ENCODE measurements around the gene GRID1.

Gene GRID1

DNA sequence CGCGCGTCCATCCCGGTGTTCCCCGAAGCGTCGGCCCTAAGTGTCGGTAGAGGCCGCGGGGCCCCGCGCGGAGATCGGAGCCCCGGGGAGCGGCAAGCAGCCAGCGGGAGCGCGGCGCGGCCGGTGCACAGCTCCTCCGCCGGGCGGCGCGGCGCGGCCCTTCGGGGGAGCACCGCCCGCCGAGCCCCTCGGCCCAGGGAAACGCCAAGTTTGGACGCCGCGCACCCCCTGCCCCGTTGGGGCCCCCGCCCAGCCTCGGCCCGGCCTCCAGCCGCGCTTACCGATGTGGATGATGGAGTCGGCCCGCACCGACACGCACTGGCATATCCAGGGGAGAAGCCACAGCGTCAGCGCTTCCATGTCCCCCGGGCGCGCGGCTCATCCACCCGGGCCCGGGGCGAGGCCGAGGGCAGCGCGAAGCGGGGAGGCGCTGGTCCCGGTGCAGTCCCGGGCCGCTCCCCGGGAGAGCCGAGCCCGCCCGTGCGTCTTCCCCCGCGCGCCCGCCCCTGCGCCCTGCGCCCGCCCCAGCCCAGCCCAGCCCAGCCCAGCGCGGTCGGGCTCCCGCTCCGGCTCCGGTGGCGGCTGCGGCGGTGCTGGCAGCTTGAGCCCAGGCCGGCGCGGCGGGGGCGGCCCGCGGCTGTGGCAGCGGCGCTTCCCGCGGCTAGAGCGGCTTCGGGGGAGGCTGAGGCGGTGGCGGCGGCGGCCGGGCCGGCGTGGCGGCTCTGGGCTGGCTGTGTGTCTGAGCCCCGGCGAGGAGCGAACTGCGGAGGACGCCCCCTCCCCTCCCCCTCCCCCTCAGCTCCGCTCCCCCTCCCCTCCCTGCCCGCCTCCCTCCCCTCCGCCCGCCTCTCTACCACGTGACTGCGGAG is at the start of gene GRID1:
TSS of gene GRID1 (minus strand) at position 763 of the 869 bp plus-strand sequence.
- peak in 1 of 2 donors; percentile 20 for DNase-seq

DNA sequence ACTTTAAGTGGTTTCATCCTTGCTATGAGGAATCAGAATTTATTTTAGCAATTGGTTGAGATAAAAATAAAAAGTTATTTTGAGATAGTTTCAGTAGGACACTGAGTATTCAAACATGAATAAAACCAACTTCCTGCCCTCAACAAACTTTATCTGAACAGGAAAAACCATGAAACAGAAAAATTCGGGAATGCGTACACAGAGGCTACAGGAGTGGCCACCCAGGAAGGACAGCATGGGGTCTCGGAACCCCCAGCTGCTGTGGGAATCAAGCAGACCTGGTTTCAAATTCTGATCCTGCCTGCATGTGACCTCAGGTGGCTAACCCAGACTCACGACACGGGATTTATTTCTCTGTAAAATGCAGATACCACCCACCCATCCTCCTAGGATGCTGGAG is 49.0 kb upstream of the GRID1 start:
- DNase-seq, result no peak

DNA sequence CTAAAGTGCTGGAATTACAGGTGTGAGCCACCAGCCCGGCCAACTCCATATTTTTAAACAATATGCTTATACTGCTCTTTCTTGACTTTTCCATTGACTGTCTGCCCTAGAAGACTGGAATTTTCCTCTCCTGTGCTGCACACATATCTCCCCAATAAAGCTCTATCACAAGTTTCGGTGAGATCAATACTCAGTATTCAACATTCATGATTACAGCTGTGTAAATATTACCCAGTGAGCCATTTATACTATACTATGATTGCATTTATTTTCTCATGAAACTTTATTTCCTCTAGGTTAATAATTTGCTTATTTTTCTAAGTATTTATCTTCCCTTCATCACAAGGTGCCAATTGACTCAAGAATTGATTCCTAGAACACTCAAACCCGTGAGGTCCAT is 48.5 kb upstream of the GRID1 start:
- DNase-seq, result no peak

DNA sequence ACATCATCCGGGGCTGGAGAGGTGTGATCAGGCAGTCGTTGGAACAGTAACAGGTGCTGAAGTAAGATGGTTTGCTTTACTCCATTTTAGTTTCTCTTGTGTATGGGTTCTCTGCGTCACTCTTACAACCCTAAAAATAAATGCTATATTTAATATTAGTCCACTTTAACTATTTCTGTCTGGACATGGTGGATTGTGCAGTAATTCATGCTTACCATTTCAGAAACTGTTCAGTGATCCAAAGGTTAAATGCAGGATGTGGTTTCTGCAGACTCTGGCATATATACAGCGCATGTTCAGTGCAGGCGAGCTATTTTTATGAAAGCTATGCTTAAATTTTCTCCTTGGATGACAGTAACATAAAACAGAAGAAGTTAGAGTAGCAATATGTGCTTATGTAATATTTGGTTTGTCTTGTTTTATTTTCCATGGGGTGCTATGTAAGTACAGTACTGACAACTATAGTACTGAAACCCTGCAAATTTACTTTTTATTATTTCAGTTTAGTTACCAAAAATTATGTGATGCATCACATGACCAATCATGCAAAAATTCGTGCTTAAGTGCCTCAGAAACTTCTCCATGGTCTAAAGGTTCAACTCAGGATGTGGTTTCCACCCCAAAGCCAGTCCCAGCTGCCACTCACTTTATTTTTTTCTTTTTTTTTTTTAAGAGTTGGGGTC is 46.6 kb upstream of the GRID1 start:
- DNase-seq, result no peak

DNA sequence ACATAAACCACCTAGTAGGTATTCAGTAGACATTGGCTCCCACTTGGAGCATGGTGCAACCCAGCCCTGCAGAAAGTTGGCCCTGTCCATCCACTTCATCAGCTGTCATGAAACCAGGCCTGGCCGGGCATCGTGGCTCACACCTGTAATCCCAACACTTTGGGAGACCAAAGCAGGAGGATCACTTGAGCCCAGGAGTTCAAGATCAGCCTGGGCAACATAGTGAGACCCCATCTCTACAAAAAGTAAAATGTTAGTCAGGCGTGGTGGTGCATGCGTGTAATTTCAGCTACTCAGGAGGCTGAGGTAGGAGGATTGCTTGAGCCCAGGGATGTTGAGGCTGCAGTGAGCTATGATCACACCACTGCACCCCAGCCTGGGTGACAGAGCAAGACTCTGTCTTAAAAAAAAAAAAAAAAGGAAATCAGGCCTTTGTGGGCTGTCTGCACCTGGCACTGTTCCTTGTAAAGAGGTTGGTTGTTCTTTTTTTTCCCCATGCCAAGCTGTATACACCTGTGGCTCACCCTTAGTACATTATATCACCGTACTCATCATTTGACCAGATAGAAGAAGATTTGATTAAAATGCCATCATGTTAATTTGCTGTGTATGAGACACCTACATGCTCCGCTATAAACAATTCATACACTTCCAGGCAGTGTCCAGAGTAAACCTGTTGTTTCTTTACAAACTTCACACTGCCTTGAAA is 45.4 kb upstream of the GRID1 start:
- DNase-seq, result no peak

DNA sequence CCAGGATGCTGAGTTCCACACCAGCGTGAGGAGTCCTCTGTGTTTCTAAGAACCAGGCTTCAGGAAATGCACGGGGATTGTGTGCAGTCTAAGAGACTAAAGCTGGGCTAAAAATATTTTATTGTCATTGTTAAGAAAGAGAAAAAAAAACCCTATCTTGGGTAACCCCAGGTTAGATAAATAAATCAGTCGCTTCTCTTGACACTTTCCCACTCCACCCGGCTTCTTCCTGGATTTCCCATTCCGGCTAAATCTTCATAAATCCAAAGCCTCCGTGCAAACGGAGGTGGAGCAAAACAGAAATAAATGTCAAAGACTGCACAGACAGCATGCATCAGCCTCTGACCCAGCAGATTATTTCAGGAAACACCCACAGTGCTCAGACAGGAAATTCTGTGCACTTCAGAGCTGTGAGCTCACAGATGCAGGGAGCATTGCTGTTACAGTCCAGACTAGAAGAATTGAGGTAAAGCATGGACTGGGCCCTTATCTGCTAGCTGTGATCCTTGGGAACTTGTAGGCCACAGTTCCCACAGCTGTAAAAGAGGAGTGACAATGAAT is 44.8 kb upstream of the GRID1 start:
- DNase-seq, result peak; percentile 36 to 48

DNA sequence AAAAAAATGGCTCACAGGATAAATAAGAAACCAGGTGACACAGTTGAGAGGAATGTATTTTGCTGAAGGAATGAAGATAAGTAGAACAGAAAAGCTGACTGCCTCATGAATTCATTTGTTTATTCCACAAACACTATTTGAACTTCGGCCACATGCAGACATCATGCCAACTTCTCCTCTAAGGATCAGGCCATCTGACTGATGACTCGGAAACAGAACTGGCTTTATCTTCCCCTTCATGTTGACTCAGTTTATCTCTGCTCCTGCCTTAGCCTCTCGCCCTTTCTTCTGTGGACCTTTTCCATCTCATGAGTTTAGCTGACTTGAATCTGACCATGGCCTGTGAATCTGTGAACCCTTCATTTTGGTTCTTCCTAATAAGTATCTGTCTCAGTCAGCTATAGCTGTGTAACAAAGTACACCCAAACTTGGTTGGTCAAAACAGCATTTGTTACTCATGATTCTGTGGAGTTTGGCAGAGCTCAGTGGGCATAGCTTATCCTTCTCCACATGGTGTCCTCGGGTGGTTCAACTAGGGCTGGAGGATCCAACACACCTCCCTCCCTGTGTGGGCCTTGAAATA is 44.0 kb upstream of the GRID1 start:
- no peak for DNase-seq

DNA sequence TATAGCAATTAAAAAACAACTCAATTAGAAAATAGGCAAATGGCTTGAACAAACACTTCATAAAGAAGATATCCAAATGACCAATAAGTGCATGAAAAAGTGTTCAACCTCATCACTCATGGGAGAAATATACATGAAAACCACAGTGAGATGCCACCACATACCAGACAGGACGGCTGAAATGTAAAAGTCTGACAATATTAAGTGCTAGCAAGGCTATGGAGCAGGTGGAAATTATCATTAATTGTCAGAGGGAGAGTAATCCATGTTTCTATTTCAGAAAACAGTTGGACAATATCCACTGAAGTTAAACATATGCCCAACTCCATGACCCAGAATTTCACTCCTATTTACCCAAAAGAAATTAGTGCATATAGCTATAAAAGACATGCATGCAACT is 42.6 kb upstream of the GRID1 start:
- no peak for DNase-seq

DNA sequence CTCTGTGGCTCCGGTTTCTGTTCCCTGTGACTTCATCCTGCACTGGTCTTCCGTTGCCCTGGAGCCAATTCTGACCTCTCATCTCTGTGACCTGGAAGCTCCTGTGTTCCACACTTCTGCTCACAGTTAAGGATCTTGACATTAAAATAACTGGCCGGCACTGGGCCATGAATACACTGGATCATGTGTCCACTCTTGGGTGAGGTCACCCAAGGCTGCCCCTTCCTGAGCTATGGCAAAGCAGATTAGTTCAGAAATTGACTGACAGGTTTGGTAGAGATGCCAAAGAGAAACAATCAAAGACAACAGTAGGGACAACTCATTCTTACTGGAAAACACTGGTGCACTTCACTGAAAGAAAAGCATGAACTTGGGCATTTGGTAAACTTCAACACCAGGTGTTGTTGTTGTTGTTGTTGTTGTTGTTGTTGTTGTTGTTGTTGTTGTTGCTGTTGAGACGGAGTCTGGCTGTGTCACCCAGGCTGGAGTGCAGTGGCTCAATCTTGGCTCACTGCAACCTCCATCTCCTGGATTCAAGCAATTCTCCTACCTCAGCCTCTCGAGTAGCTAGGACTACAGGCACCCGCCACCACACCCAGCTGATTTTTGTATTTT is 36.7 kb upstream of the GRID1 start:
- no peak for DNase-seq

DNA sequence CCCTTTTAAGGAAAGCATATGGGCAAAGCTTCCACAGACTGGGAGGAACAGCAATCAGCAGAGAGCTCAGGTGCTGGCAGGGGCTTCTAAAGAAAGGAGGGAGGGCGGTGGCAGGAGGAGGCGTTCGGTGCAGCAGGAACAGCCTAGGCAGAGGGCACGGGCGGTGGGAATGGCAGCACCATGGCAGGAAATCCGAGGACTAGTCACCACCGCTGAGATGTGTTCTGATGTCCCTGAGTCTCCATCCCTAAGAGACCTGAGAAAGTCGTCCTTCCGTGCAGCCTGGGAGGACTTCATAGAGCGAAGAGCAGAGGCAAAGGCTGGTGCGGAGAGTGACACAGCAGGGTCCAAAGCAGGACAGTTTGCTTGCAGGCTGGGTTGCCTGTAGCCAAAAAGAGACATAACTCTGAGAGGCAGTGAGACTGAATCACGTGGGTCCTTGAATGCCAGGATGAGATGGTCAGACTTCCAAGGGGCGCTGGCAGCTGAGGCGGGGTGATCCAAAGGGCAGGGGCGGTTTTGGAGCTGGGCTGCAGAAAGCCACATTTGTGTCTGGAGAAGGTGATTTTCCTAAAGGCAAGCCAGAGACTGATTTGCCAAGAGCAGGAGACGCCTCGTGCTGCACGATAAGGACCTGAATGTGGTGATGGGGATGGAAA is 35.8 kb upstream of the GRID1 start:
- no peak for DNase-seq

DNA sequence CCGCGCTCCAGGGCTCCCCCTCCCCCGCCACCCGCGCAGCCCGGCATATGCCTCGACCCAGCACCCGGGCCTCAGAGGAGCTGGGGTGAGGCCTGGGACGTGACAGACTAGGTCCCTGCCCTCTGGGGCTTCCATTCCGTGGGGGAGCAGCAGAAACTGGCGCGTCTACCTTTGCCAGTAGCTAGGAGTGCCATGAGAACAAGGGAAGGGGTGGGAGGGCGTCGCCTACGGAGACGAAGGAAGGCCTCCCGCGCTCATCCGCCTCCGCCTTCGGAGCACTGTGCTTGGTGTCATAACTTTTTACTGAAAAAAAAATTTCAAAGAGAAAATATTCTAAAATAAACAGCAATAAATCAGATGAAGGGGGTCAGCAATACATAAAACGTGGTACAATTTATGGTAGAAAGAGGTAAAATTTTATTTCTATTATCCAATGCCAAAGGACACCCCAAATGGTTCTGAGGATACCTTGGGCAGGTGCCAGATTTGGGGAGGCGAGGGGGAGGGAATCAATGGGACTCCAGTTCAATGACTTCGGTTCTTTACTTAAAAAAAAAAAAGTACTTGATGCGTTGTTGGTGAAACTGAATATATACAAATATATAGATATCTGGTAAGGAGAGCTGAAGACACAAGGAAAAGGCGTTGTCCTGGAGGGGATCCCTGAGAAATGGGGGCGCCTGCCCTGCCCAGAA is 35.1 kb upstream of the GRID1 start:
- peak; percentile 57 to 70 for DNase-seq

DNA sequence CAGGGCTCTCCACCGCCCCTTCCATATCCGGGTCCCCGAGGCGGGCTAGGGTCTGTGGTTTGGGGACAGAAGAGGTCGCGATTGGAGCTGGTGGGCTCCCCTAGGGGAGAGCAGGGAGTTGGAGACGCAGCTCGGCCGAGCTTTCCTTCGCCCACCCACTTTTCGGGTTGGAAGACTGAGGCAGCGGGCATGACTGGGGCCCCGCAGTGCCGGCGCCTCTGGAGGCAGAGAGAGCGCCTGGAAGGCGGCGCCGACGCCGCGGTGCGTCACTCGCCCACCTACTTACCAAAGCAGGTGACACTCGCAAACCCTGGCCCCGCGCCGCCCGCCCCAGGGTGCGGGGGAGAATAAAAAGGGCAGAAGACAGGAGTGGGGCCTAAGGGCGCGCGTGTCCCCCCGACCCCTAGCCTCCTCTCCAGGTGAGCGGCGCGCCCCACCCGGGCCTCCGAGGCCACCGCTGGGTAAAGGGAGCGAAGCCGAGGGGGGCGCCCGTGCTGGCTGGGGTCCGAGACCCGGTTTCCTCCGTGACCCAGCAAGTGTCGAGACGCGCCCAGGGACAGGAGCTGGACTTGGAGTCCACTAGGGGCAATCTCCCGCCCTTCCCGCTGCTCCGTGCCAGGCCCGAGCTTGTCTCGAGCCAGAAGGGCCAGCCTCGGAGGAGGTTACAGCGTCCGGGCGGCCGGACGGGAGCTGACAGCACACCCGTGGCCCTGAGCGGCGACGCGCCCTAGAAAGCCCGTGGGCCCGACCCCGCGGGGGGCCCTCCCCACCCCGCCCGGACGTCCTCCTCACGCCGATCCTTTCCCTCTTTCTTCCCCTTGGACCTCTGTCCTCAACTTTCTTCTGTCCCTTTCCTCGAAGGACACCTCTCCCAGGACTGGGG is 34.4 kb upstream of the GRID1 start:
- DNase-seq, result peak; percentile 79 to 81

DNA sequence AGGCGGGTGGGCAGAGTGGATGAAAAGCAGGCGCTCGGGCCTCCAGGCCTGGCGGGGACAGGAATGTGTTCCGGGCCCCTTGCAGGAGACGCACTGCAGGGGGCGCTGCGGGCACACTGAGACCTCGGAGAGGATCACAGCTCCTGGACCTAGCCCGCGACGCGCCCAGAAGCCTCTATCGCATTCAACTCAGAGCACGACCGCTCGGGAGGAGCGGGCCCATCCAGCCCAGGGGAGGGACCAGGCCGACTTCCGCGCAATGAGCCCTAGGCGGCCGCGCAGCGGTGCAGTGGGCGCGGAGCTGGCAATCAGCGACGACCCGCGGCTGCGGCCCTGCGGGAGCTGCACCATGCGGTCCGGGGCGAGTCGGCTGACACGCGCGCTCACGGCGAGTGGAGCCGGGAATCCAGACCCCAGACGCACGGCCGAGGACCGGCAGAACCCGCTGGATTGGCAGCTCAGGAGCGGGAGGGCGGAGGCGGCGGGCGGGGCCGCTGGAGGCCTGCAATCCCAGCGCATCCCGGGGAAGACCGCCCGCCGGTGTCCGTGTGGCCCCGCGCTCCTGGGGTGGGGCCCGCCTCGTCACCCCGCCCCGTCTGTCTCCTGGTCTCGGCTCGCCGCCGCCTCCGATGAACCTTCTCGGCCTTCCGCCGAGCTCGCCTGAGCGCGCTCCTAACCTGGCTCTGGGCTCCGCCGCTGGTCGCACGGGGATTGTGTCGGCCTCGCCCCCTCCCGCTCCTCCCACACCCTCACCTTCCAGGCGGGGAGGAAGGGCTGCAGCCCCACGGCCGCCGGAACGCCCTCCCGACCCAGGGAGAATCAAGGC is 33.5 kb upstream of the GRID1 start:
- DNase-seq, result peak; percentile 94 to 96

DNA sequence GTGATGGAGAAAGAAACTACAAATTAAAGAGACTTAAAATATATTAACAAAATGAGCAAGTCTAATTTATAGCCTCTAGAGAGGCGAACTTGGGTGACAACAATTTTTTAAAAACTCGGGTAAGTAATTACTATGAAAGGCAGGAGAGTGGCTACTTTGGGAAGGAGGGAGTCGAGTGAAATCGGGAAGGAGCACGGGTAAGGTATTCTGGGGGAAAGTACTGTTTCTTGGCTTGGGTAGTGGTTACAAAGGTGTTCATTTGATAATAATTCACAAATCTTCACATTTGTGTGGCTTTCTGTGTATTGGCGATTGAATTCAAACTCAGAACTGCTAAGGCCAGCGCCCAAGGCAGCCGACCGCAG is 32.9 kb upstream of the GRID1 start:
- no peak for DNase-seq

DNA sequence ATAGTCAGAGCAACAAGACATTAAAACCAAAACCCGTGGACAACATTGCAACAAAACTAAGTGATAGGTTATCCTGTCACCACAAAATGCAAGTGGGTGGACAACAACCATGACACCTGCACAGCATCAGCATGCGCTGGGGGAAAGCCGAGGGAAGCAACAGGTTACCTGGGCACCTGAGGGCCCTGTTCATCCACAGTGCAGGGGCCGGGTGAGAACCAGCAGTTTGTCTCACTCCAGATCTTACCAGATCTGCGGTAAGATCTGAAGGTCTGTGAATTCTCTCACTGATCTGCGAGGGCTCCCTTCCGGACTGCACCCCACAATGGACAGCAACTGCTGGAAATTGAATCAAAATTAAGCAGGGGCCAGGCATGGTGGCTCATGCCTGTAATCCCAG is 30.5 kb upstream of the GRID1 start:
- no peak for DNase-seq

DNA sequence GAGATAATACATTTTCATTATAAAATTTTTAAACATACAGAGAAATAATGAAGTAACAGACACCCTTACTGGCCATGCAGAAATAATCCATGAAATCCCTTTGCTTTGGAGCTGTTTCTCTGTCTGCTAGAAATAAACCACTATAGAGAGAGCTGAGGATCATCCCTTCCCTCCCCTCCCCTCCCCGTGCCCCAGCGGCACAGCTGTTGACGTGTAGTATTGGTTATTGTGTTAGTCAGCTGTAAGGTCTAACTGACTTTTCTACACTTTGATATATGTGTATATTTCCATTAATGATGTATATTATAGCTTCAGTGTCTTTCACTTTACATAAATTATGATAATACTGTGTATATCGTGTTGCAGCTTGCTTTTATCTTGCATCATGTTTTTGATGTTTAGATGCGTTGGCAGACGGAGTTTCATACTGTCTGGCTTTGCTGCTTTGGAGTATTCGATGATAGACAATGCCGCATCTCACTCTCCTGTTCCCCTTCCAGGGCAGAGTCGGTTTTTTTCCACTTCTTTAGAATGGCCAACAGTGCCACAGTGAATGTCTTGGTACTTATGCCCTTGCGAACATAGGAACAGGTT is 27.4 kb upstream of the GRID1 start:
- no peak for DNase-seq

DNA sequence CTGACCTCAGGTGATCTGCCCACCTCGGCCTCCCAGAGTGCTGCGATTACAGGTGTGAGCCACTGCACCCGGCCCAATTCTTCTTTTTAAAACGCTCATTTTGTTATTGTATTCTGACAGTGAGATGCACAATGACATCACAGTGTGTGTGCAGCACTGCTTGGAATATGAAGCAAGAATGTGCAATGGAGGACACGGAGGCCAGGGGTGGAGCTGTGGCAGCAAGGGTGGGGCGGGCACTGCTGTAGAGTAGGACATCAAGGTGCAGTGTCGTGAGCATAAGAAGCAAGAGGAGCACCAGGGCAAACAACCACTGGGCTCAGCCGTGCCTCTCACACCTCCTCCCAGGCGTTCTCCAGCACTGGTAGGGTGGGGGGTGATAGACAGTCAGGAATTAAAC is 26.8 kb upstream of the GRID1 start:
- DNase-seq, result no peak

DNA sequence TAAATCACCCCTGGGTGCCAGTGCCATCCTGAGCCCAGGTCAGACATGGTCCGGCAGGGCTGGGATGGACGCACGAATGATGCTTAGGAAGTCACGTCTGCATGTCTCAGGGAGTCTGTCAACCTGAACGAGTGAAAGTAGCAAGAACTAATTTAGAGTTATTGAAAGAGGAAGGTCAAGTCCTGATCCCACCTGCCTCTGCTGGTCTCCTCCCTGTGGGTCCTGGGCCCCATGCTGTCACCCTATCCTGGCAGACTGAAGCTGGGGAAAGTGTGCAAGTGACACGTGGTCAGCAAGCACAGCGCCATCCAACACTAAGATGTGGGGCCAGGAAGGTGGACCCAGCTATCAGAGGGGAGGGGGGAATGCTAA is 26.1 kb upstream of the GRID1 start:
- no peak for DNase-seq

All from activated CD4-positive, alpha-beta T cell treated with anti-CD3 and anti-CD28 coated beads for 4 hours (primary cell).